K562 (cell line): Measurements from ENCODE around the gene ANP32B. TPM values are rescaled to one million over a fixed set of nuclear protein-coding genes. Genes with fewer than 3 reads are reported as not detected.

Experiments
- ARID2 ChIP-seq: fragments of 450-650 bp; IDR thresholded peaks from 2 replicates; pipeline ENCODE4 v1.6.1; 2017; ENCODE audit warnings: antibody characterized with exemption, mild to moderate bottlenecking
- ARNT ChIP-seq, 2 experiments: fragments of 450-650 bp; IDR thresholded peaks; 2 replicates each; pipeline ENCODE4 v1.6.1; 2016; ENCODE audit warnings: mild to moderate bottlenecking in 1 of 2
- GATA2 ChIP-seq: sonication (generic); formaldehyde crosslinking; IDR thresholded peaks from 2 replicates; pipeline ENCODE4 v1.4.0; 2020; ENCODE audit warnings: mild to moderate bottlenecking, missing genetic modification reagents
- HDGF ChIP-seq: fragments of 450-650 bp; IDR thresholded peaks from 2 replicates; pipeline ENCODE4 v1.6.1; 2016
- ILF3 ChIP-seq: fragments of 450-650 bp; IDR thresholded peaks from 2 replicates; pipeline ENCODE4 v1.6.1; 2018; ENCODE audit warnings: antibody characterized with exemption, mild to moderate bottlenecking, moderate library complexity, borderline replicate concordance
- KDM2B ChIP-seq: fragments of 250-450 bp; sonication (Bioruptor Pico); IDR thresholded peaks from 2 replicates; pipeline ENCODE4 v1.8.0; 2021; ENCODE audit warnings: mild to moderate bottlenecking, moderate library complexity
- MGA ChIP-seq: fragments of 450-650 bp; IDR thresholded peaks from 2 replicates; pipeline ENCODE4 v1.6.1; 2016; ENCODE audit warnings: mild to moderate bottlenecking, moderate library complexity
- PHB ChIP-seq: fragments of 250-450 bp; sonication (Bioruptor Pico); IDR thresholded peaks from 2 replicates; pipeline ENCODE4 v1.5.0; 2021
- RBM34 ChIP-seq: fragments of 200-400 bp; formaldehyde crosslinking; IDR thresholded peaks from 2 replicates; pipeline ENCODE4 v1.6.1; 2018; ENCODE audit warnings: low read length, borderline replicate concordance; ENCODE audit not compliant: insufficient read depth
- RNF219 ChIP-seq: fragments of 250-450 bp; sonication (Bioruptor Pico); IDR thresholded peaks from 2 replicates; pipeline ENCODE4 v1.5.0; 2022; ENCODE audit warnings: mild to moderate bottlenecking
- SIN3A ChIP-seq, 2 experiments: fragments of 150-350 bp in 1 of 2; IDR thresholded peaks; 2 replicates each; pipeline ENCODE4 v1.6.1; 2011 to 2016; ENCODE audit warnings: borderline replicate concordance in 2 of 2, low read depth in 2 of 2, low read length in 2 of 2, mild to moderate bottlenecking in 2 of 2, moderate library complexity in 2 of 2; ENCODE audit not compliant: control insufficient read depth in 1 of 2
- SNAPC5 ChIP-seq: fragments of 250-450 bp; sonication (Bioruptor Pico); IDR thresholded peaks from 2 replicates; pipeline ENCODE4 v1.8.0; 2021; ENCODE audit warnings: moderate library complexity, mild to moderate bottlenecking, inconsistent platforms
- TEAD1 ChIP-seq, 2 experiments: fragments of 450-650 bp in 1 of 2; sonication (generic) in 1 of 2; formaldehyde crosslinking; IDR thresholded peaks; 2 replicates each; pipeline versions ENCODE4 v1.4.0 to v1.8.0; 2020 to 2022; ENCODE audit warnings: mild to moderate bottlenecking in 2 of 2, missing genetic modification reagents in 1 of 2
- TGIF2 ChIP-seq: sonication (generic); formaldehyde crosslinking; IDR thresholded peaks from 2 replicates; pipeline ENCODE4 v1.8.1; 2022; ENCODE audit warnings: mild to moderate bottlenecking, missing genetic modification reagents, moderate library complexity
- ZNF696 ChIP-seq: fragments of 250-450 bp; sonication (Bioruptor Pico); conservative IDR thresholded peaks from 2 replicates; pipeline ENCODE4 v1.4.0; 2020; ENCODE audit warnings: mild to moderate bottlenecking, moderate library complexity
- ZNF780A ChIP-seq: fragments of 250-450 bp; sonication (Bioruptor Pico); IDR thresholded peaks from 2 replicates; pipeline ENCODE4 v1.5.0; 2021; ENCODE audit warnings: mild to moderate bottlenecking
- polyA plus RNA-seq, 8 experiments: library from polyadenylated mRNA; depleted of rRNA in 4 of 8; stranded (reverse) in 5 of 8; unstranded in 3 of 8; fragments of >200 nt; fragmentation: Nextera tagmentation in 2 of 8; fragmentation: Illumina TruSeq in 1 of 8; extraction: Ambion mirVana in 2 of 8; extraction: Trizol in 1 of 8; gene quantifications; 2 replicates each; pipeline versions ENCODE4 v1.2.1 to v1.2.3, GENCODE V29; 2011 to 2014; ENCODE audit warnings: inconsistent platforms in 1 of 8, missing spikeins in 1 of 8
- total RNA-seq, 7 experiments: library from RNA; depleted of rRNA in 6 of 7; stranded (reverse); fragments of >200 nt in 6 of 7; fragmentation: Illumina TruSeq in 2 of 7; extraction: Trizol in 2 of 7; gene quantifications; 2 replicates each; pipeline versions ENCODE4 v1.2.1 to v1.2.3, GENCODE V29; 2011 to 2021; ENCODE audit warnings: low replicate concordance in 1 of 7

Gene ANP32B
- total and polyA plus RNA-seq, 9 of the 15 experiments (the other 6 are each of a cell fraction or from before 2014, with no cell fraction given): 68.9 to 815 (median 141) TPM

GRCh38 chr9:97938081-97938644 is 45.0 kb upstream of the ANP32B start, which contains the start of gene HEMGN (continued):
- TF ChIP-seq ARID2 (no peak), PHB (CRISPR knock-in tag) (no peak), RNF219 (CRISPR knock-in tag) (no peak), SNAPC5 (no peak), TEAD1 (CRISPR knock-in tag; IDR thresholded peaks at IDR 0.05) (0 out of 4 replicates have a peak, but pooled peaks have one; percentile 42 to 61), ILF3 (no peak), KDM2B (no peak), MGA (peak; percentile 51; the same call in 1 of the 2 replicates), ZNF696 (no peak), SIN3A (IDR thresholded peaks at IDR 0.05; ENCODE audit: borderline replicate concordance in 2 of 2, control insufficient read depth in 1 of 2, low read depth in 2 of 2, low read length in 2 of 2) (no peak; a peak in 1 of 4 replicates), TGIF2 (no peak), RBM34 (no peak), GATA2 (CRISPR knock-in tag) (peak; percentile 95), ARNT (IDR thresholded peaks at IDR 0.05) (peak; percentile 87 to 91), ZNF780A (CRISPR knock-in tag) (no peak), HDGF (no peak)
